K562 (cell line): ENCODE measurements around the gene SUPT20H.

Source experiments
- ATF6 ChIP-seq: sonication (generic); formaldehyde crosslinking; IDR thresholded peaks from 2 replicates; pipeline ENCODE4 v1.4.0; 2020; ENCODE audit warnings: mild to moderate bottlenecking, missing genetic modification reagents
- ZNF274 ChIP-seq: IDR thresholded peaks from 2 replicates; pipeline ENCODE4 v1.6.1; 2011; ENCODE audit warnings: low read depth, mild to moderate bottlenecking, low read length, moderate library complexity, borderline replicate concordance
- ZNF639 ChIP-seq, 2 experiments: fragments of 200-800 bp in 1 of 2; sonication (Bioruptor generic) in 1 of 2; sonication (generic) in 1 of 2; formaldehyde crosslinking in 1 of 2; IDR thresholded peaks in 1 of 2; conservative IDR thresholded peaks in 1 of 2; 2 replicates each; pipeline versions ENCODE4 v1.5.0 to v1.6.1; 2016 to 2020; ENCODE audit warnings: missing compliant biosample characterization in 1 of 2, missing genetic modification characterization in 1 of 2, missing genetic modification reagents in 1 of 2

- TF ChIP-seq ZNF274 (no peak), ATF6 (CRISPR knock-in tag) (no peak), ZNF639 (CRISPR knock-in tag; conservative IDR thresholded peaks at IDR 0.05 in 1 of 2, IDR thresholded peaks at IDR 0.05 in 1 of 2) (no peak)
Observed at GRCh38 chr13:36986462-36987240, 72.8 kb downstream of the SUPT20H start.
